ENCODE results near the gene TNFRSF18. TPM values are rescaled to one million over a fixed set of nuclear protein-coding genes. Genes with fewer than 3 reads are reported as not detected.

TNFRSF18 gene
- total RNA-seq, 4 donors from 2014 or later: 19.8 to 36.8 (median 25.8) TPM

DNA sequence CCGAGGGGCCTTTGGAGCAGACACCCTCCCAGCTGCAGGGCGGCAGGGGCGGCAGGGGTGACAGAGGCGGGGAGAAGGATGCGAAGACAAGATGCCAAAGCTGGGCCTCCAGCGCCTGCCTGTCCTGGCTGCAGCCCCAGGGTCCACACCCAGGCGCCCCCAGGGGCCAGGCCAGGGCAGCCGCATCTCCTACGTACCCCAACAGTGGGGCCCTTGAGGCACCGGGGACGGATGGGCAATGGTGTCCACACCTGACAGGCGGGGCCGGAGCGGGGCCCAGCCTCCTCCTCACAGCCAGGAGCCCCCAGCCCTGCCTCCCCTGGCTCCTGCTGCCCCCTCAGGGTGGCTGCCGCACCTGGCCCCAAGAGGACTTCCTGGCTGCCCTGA is 32.8 kb upstream of the TNFRSF18 start:
- TF ChIP-seq POLR2A (IDR thresholded peaks at IDR 0.05): no peak
- TF ChIP-seq, protein P1, sequence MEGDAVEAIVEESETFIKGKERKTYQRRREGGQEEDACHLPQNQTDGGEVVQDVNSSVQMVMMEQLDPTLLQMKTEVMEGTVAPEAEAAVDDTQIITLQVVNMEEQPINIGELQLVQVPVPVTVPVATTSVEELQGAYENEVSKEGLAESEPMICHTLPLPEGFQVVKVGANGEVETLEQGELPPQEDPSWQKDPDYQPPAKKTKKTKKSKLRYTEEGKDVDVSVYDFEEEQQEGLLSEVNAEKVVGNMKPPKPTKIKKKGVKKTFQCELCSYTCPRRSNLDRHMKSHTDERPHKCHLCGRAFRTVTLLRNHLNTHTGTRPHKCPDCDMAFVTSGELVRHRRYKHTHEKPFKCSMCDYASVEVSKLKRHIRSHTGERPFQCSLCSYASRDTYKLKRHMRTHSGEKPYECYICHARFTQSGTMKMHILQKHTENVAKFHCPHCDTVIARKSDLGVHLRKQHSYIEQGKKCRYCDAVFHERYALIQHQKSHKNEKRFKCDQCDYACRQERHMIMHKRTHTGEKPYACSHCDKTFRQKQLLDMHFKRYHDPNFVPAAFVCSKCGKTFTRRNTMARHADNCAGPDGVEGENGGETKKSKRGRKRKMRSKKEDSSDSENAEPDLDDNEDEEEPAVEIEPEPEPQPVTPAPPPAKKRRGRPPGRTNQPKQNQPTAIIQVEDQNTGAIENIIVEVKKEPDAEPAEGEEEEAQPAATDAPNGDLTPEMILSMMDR (IDR thresholded peaks at IDR 0.05): no peak
- DNase-seq (ENCODE audit: low spot score in 2 of 2): no peak
- intact Hi-C loops (cut with DNase I; ENCODE audit: low total_unique reads): no loop called here
- H3K4me3 ChIP-seq (ENCODE audit: low read depth, poor library complexity, severe bottlenecking): no peak overlapping the region
- WGBS, 2 donors: 45 to 47% methylated on average over 11 to 15 of the region's 15 CpGs

DNA sequence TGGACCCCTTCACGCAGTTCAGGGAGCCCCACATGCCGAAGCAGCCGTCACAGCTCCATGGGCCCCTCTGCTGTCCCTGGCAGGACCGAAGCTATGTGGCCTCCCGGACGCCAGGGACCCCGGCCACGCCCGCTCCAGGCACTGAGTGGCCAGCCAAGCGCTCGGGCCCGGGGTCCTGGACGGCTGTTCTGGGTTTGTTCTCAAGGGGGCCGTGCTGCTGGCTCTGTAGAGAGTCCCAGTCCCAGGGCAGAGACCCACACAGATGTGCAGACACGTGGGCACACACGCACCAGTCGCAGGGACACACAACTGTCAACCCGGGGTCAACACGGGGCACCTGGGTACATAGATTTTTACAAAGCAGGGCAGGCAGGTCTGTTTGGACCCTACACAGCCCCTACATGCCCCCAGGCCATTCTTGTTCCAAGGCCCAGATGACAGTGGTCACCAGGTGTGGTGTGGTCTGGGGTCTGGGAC is 32.3 kb upstream of the TNFRSF18 start:
- WGBS, 2 donors: 53% methylated on average over 19 of the region's 19 CpGs; no CpG with 5 or more reads in 1 of the 2 donors
- no peak for TF ChIP-seq POLR2A (IDR thresholded peaks at IDR 0.05)
- TF ChIP-seq, protein P1 (IDR thresholded peaks at IDR 0.05): no peak
- intact Hi-C loops (cut with DNase I; ENCODE audit: low total_unique reads): no loop called here
- H3K4me3 ChIP-seq (ENCODE audit: low read depth, poor library complexity, severe bottlenecking): no peak overlapping the region
- DNase-seq (ENCODE audit: low spot score in 2 of 2): no peak

DNA sequence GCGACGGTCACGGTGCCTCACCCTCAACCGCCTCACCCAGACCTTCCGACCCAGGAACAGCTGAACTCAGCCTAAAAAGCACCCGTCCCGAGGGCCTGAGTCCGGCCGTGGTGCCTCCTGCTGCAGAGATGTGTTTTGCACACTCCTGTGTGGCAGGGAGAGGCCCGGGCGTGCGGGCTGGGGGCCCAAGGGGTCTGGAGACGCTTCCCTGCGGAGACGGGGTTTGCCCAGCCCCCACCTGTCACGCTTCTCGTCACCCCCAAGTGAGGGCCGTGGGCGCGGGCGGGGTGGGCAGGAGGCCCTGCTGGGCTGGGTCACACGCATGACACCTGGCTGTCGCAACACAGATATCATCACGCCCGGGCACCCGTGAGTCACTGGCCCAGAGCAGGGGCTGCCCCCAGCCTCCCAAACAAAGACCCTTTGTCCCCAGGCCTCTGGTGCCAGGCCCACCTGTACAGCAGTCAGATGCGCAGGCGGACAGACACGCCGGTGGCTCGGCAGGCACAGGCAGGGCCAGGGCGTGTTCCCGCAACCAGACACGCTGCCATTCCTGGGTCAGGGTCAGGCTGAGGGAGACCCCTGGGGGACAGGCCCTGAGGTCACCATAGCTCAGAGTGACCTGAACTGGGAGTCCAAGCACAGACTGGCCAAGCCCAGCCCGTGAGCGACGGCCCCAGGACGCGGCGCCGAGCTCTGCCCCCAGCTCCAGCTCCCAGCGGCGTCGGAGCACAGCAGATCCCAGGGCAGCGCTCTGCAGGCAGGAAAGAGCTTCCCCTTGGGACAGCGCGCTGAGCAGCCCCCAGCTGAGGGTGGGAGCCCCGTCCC is 31.7 kb upstream of the TNFRSF18 start:
- intact Hi-C loops (cut with DNase I; ENCODE audit: low total_unique reads): no loop called here
- WGBS, 2 donors: 19 to 35% methylated on average over 15 to 32 of the region's 48 CpGs
- DNase-seq (ENCODE audit: low spot score in 2 of 2): no peak

DNA sequence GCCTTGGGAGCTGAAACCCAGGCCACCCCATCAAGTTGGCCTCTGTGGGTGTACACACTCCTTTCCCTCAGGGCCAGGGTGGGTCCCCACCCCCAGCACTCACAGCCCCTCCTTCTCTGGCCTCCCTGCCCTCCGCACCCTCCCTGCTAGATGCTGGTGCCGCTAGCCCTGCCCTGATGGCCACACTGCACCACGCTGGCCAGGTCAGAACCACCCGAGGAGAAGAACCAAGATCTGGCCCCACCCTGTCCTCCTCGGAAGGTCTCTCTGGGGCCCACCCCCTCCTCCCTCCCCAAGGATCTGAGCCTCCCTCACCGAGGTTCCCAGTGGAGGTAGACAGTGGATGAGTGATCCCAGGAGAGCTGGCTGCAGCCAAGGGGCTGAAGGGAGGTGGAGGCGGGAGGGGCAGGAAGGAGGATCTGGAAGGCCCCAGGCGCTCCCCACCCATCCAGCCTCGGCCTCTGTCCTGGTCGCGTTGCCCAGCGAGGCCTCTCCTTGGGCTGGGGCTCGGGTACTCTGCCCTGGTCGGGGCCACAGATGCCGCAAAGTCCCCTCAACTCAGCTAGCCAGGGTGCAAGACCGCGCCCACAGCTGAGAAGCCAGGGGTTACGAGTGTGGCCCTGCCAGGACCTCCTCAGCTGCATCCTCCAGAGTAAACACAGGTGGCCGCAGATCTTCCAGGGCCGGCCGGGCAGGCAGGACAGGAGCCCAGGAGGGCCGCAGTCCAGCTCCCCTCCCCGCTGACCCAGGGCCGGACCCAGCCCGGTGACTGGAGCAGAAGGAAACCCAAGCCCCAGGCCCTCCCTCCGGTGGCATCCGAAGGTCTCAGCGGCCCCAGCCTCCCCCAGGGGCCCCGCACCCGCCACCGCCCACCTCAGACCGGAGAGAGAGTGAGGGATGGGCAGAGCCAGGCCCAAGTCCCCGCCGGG is 30.8 kb upstream of the TNFRSF18 start:
- 39 to 43% methylated on average over 10 to 22 of the region's 34 CpGs for WGBS, 2 donors
- H3K4me3 ChIP-seq (ENCODE audit: low read depth, poor library complexity, severe bottlenecking): no peak overlapping the region
- no peak for TF ChIP-seq POLR2A (IDR thresholded peaks at IDR 0.05)
- TF ChIP-seq, protein P1 (IDR thresholded peaks at IDR 0.05): no peak
- DNase-seq (ENCODE audit: low spot score in 2 of 2): no peak
- intact Hi-C loops (cut with DNase I; ENCODE audit: low total_unique reads): no loop called here

More for the DNA sequence above, 31.7 kb upstream of the TNFRSF18 start:
- TF ChIP-seq, protein P1 (IDR thresholded peaks at IDR 0.05): no peak
- no peak for TF ChIP-seq POLR2A (IDR thresholded peaks at IDR 0.05)
- no peak overlapping the region for H3K4me3 ChIP-seq (ENCODE audit: low read depth, poor library complexity, severe bottlenecking)

DNA sequence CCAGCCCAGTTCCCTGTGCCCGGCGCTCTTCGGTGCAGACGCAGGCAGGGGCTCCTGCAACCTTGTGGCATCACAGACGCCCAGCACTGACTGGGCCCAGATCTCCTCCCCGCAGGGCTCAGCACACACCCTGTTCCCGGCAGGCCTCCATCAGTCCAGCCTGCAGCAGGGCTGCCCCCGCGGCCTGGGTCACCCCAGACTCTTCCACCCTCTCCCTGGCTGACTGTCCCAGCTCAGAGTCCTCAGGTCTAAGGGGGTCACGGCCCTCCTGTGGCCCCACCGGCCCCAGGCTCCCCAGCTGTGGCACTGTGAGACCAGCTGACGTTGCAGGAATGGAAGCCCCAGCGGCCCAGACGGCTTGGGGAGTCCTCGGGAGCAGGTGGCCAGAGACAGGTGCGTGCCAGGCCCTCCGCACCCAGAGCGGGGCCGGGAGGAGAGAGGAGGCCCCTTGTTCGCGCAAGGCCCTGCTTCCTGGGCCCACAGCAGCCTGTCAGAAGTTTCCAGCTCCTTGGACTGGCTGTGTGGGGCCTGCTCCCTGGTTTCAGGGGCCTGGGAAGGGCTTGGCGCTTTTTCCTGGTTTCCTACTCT is 29.9 kb upstream of the TNFRSF18 start:
- intact Hi-C loops (cut with DNase I; ENCODE audit: low total_unique reads): no loop called here
- no peak overlapping the region for H3K4me3 ChIP-seq (ENCODE audit: low read depth, poor library complexity, severe bottlenecking)
- DNase-seq (ENCODE audit: low spot score in 2 of 2): no peak
- TF ChIP-seq, protein P1 (IDR thresholded peaks at IDR 0.05): no peak
- TF ChIP-seq POLR2A (IDR thresholded peaks at IDR 0.05): no peak
- 75 to 81% methylated on average over 14 to 17 of the region's 22 CpGs for WGBS, 2 donors
